Measurements from ENCODE around the gene PRTFDC1.

PRTFDC1 gene

DNA sequence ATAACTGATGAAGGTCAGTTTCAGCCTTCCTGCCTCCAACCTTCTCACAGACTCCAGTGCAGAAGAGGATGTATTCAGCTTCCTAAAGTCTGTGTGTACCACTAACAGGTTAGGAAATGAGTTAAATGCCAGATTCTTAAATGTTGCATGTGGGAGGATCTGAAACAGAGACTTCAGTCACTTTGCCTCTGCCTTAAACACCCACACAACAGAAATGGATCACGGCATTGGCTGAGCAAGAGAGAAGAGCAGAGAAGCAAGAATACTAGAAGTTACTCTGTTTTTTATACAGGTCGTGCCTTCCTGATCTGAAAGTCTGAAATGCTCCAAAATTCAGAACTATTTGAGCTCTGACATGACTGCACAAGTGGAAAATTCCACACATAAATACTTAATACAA, 129.8 kb downstream of the PRTFDC1 start:
- H3K4me3 ChIP-seq (ENCODE audit: low read length), result no peak overlapping the region
- TF ChIP-seq ZNF274 (IDR thresholded peaks at IDR 0.05; ENCODE audit: low read depth, low read length), result no peak

DNA sequence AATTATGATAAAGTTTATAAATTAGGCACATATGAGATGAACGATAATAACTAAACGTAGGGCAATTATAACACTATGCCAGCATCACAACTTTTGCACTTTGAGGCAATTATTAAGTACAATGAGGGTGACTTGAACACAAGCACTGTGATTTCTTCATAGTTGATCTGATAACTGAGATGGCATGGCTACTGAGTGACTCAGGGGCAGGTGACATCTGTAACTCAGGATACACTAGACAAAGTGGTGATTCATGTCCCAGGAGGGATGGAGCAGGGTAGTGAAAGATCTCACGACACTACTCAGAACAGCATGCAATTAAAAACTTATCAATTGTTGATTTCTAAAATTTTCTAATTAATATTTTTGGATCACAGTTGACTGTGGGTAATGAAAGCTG, 130.4 kb downstream of the PRTFDC1 start:
- H3K4me3 ChIP-seq (ENCODE audit: low read length), result no peak overlapping the region
- no peak for TF ChIP-seq ZNF274 (IDR thresholded peaks at IDR 0.05; ENCODE audit: low read depth, low read length)

DNA sequence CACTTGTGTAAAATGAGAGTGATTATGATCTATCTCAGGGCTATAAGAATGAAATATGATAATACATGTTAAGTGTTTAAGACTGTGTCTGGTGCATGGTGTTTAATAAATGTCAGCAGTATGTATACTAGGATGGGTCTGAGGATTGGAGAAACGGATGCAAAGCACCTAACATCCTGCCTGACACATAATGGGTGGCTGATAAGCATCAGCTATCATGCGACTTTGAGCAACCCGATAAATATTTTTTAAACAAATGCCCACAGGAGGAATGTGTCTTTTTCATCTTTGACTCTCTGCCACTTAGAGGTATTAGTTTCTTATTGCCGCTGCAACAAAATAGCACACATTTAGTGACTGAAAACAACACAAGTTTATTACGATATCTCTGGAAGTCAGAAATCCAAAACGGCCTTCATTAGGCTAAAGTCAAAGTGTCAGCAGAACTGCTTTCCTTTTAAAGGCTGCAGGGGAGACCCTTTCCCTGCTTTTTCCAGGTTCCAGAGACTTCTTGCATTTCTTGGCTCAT, 135.5 kb downstream of the PRTFDC1 start:
- no peak for TF ChIP-seq ZNF274 (IDR thresholded peaks at IDR 0.05; ENCODE audit: low read depth, low read length)
- no peak overlapping the region for H3K4me3 ChIP-seq (ENCODE audit: low read length)

DNA sequence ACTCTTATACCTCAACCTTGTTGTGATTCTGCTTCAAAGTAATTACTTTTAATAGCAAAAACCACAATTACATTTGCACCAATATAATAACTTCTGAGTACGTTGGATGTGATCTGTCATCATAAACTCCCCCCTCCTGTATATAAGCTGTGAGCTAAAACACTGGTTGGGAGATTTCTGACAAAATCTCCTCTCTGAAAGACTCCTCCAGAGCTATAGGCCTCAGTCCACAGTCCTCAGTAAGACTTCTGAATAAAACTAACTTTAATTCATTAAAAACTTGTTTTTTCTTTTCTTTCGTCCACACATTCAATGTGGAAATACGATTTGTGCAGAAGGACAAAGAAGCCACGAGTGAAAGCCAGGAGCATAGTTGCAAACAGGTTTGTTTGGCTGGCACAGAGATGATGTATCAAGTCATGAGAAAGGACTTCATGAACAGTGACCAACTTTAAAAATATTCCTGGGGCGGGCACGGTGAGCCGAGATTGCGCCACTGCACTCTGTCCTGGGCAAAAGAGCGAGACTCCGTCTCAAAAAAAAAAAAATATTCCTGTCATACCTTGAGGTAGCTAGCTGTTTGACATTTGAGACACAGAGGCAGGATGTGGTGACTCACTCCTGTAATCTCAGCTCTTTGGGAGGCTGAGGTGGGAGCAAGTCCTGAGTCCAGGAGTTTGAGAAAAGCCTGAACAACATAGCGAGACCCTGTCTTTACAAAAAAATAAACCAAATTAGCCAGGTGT, 137.7 kb downstream of the PRTFDC1 start:
- no peak overlapping the region for H3K4me3 ChIP-seq (ENCODE audit: low read length)

DNA sequence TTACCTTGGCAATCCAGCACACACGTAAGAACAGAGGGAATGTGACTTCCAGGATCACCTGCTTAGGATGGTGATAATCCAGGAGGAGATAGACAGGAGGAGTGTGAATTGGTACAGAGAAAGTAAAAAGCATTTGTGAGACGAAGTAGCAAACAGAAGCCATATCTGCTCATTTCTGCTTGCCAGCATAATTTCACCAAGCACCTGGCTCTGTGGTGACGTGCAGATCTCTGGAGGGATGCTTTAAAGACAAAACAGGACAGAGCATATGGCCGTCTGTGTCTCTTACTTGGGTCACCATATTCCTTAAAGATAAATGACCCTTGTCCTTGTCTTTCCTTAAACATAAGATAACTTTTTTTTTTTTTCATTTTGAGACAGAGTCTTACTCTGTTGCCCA, 138.6 kb downstream of the PRTFDC1 start:
- TF ChIP-seq ZNF274 (IDR thresholded peaks at IDR 0.05; ENCODE audit: low read depth, low read length), result no peak

More for the DNA sequence above, 137.7 kb downstream of the PRTFDC1 start:
- no peak for TF ChIP-seq ZNF274 (IDR thresholded peaks at IDR 0.05; ENCODE audit: low read depth, low read length)

DNA sequence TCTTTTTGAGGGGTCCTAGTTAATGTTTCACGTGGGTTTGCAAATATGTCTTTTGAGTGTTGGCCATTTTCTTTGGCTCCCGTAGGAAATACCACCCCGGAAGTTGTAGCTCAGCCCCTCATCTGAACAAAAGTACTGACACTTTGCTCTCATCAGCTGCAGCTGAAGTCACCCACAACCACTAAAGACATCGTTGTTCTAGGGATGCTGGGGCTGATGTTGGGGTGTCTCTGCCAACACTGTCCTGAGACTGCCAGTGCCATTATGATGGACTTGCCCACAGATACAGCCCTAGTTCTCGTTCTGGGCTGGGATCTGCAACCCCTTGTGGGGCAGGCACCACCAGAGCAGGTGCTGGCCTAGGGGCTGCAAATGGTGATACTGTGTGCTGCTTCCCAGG, 146.1 kb downstream of the PRTFDC1 start:
- H3K4me3 ChIP-seq (ENCODE audit: low read length), result no peak overlapping the region
- no peak for TF ChIP-seq ZNF274 (IDR thresholded peaks at IDR 0.05; ENCODE audit: low read depth, low read length)

More for the DNA sequence above, 138.6 kb downstream of the PRTFDC1 start:
- H3K4me3 ChIP-seq (ENCODE audit: low read length), result no peak overlapping the region

DNA sequence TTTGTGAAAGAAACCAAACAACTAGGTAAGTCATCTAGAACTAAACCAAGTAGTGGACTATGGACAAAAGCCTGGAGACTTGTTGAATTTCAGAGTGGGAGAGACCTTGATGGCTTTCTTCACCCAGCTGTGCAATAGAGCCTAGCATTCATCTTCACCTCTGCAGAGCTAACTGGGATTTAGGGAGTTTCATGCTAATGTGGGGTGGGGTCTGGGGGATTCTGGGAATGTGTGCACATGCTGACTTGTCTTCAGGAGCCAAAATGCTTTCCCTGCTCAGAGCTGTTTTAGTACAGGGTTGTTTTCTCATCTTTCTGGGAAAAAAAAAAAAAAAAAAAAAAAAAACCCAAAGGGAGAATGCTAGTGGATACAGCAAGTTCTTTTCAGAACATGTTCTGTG, 147.4 kb downstream of the PRTFDC1 start:
- H3K4me3 ChIP-seq (ENCODE audit: low read length), result no peak overlapping the region
- no peak for TF ChIP-seq ZNF274 (IDR thresholded peaks at IDR 0.05; ENCODE audit: low read depth, low read length)

DNA sequence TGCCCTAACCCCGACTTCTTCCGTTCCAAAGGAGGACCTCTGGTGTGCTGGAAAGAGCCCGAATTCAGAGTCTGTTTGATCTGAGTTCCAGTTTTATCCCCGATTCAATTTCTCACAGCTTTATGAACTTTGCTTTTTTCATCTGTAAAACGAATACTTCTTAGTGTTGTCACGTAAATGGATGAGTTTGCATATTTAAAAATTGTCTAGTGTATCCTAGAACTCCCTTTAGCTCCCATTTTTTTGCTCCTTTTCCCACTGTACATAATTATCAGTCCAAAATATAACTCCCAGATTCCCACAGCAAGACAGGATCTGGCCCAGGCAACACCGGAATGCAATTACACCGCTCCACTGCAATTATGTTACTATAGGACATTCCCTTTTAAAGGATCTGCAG, 148.0 kb downstream of the PRTFDC1 start:
- H3K4me3 ChIP-seq (ENCODE audit: low read length), result no peak overlapping the region
- TF ChIP-seq ZNF274 (IDR thresholded peaks at IDR 0.05; ENCODE audit: low read depth, low read length), result no peak

DNA sequence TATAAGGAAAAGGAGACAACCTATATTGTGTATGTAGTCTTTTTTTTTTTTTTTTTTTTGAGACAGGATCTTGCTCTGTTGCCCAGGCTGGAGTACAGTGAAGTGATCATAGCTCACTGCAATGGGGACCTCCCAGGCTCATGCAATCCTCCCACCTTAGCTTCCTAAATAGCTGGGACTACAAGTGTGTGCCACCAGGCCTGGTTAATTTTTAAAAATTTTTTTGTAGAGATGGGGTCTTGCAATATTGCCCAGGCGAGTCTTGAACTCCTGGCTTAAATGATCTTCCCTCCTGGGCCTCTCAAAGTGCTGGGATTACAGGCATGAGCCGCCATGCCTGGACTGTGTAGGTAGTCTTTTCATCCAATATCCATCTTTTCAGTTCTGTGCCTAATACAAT, 150.0 kb downstream of the PRTFDC1 start:
- no peak overlapping the region for H3K4me3 ChIP-seq (ENCODE audit: low read length)
- TF ChIP-seq ZNF274 (IDR thresholded peaks at IDR 0.05; ENCODE audit: low read depth, low read length), result no peak

DNA sequence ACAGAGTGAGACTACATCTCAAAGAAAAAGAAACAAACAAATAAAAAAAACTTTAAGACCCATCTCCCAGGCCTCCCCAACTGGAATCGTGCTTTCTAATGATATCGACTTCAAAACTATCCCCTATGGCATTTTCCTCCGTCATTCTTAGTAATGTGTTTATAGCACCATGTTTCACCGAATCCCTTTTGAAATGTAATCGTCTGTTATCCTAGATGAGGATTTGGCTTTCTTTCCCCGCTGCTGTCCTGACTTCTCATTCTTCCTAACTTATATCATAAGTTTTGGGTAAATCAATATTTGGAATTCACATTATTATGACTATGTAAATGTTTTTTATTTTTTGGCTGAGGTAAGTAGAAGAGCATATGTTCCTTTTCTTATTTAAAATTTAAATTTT, 151.5 kb downstream of the PRTFDC1 start:
- TF ChIP-seq ZNF274 (IDR thresholded peaks at IDR 0.05; ENCODE audit: low read depth, low read length), result no peak
- no peak overlapping the region for H3K4me3 ChIP-seq (ENCODE audit: low read length)

All from GM08714 (cell line).